Breast epithelium (tissue), 4 donors: Measurements from ENCODE around the gene SFT2D3. TPM values are rescaled to one million over a fixed set of nuclear protein-coding genes. Genes with fewer than 3 reads are reported as not detected.

Experiments used
- DNase-seq, 2 donors: peaks; one replicate each; pipeline ENCODE4 v3.0.0-alpha.2; 2019; ENCODE audit warnings: low spot score in 2 of 2
- H3K27ac ChIP-seq, 2 donors: fragments of 200-600 bp; sonication (generic) in 1 of 2; one replicate each; pipeline ENCODE4 v1.5.1; 2016 to 2019; ENCODE audit warnings: mild to moderate bottlenecking in 1 of 2
- H3K27me3 ChIP-seq, 2 donors: fragments of 200-600 bp; sonication (generic) in 1 of 2; one replicate each; pipeline versions ENCODE4 v1.5.1 to v1.6.0; 2017 to 2019; ENCODE audit warnings: control low read depth in 1 of 2, mild to moderate bottlenecking in 1 of 2
- H3K36me3 ChIP-seq: fragments of 200-600 bp; one replicate; pipeline ENCODE4 v1.5.1; 2019
- H3K4me1 ChIP-seq, 2 donors: fragments of 200-600 bp; sonication (generic); one replicate each; pipeline ENCODE4 v1.5.1; 2016 to 2019; ENCODE audit warnings: control low read depth in 1 of 2
- H3K4me3 ChIP-seq, 3 donors: fragments of 200-600 bp; sonication (generic); 1 replicate in 2 of 3; 2 replicates in 1 of 3; pipeline ENCODE4 v1.5.1; 2016 to 2019; ENCODE audit warnings: mild to moderate bottlenecking in 3 of 3, moderate library complexity in 2 of 3
- H3K9me3 ChIP-seq, 2 donors: fragments of 200-600 bp; sonication (generic) in 1 of 2; one replicate each; pipeline ENCODE4 v1.5.1; 2016 to 2019; ENCODE audit warnings: control low read depth in 1 of 2
- POLR2A ChIP-seq: fragments of 450-650 bp; IDR thresholded peaks from one replicate; pipeline ENCODE4 v1.6.1; 2016; ENCODE audit warnings: antibody characterized with exemption, mild to moderate bottlenecking, moderate library complexity
- POLR2AphosphoS5 ChIP-seq, 3 donors: sonication (generic); formaldehyde crosslinking; IDR thresholded peaks; one replicate each; pipeline ENCODE4 v1.6.1; 2017; ENCODE audit warnings: antibody characterized with exemption in 3 of 3
- intact Hi-C: fragments of 100-400 bp; cut with DNase I; formaldehyde crosslinking; loops from one replicate; pipeline ENCODE4 v1.15.1; 2023; ENCODE audit warnings: low total_unique reads
- total RNA-seq, 3 donors: library from RNA; depleted of rRNA; stranded (reverse); fragments of >200 nt; gene quantifications; one replicate each; pipeline ENCODE4 v1.1.0, GENCODE V29; 2016
- TF ChIP-seq, protein P1 (sequence below), 3 donors: fragments of 450-650 bp; IDR thresholded peaks; one replicate each; pipeline ENCODE4 v1.5.1; 2016 to 2017; ENCODE audit warnings: antibody characterized with exemption in 3 of 3, mild to moderate bottlenecking in 3 of 3, moderate library complexity in 3 of 3

SFT2D3 gene
- total RNA-seq, 3 donors from 2014 or later: 9.8 to 12.3 (median 10.9) TPM

DNA sequence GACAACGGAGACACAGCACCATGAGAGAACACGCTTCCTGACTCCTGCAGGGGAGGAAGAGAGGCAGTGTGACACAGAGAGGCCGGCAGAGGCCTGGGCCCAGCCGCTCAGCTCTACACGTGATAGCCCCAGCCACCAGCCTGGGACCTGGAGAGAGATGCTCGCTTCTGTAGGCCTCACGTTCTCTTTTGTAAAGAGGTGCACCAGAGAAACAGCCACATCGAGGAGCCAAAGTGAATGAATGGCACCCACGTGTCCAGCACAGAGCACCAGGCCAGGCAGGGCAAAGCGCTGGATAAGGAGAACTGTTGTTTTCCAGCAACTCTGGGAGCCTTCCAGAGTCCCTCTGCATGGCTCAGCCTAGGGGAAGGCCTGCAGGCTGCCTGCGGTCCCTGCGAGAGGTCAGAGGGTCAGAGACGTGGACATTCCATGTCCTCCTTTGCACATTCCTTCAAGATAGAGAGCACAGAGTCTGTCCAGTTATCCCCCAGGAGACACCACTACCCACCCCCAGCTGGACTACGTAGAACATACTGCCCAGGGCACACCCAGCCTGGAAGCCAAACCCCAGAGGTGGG is 40.1 kb upstream of the SFT2D3 start:
- Histone ChIP-seq H3K4me1 (peaks cover 0 to 6% of the 10 kb centered on the region in 2 donors), H3K36me3 (no peaks in the 10 kb centered on the region), H3K27ac (peak overlapping the region; percentile 1 to 55), H3K4me3 (no peak overlapping the region), H3K9me3 (no peaks in the 10 kb centered on the region), H3K27me3 (no peaks in the 10 kb centered on the region)
- intact Hi-C loops: no loop called here
- DNase-seq: peak in 1 of 2 donors; percentile 25
- no peak for TF ChIP-seq POLR2AphosphoS5 (IDR thresholded peaks at IDR 0.05)
- TF ChIP-seq, protein P1, sequence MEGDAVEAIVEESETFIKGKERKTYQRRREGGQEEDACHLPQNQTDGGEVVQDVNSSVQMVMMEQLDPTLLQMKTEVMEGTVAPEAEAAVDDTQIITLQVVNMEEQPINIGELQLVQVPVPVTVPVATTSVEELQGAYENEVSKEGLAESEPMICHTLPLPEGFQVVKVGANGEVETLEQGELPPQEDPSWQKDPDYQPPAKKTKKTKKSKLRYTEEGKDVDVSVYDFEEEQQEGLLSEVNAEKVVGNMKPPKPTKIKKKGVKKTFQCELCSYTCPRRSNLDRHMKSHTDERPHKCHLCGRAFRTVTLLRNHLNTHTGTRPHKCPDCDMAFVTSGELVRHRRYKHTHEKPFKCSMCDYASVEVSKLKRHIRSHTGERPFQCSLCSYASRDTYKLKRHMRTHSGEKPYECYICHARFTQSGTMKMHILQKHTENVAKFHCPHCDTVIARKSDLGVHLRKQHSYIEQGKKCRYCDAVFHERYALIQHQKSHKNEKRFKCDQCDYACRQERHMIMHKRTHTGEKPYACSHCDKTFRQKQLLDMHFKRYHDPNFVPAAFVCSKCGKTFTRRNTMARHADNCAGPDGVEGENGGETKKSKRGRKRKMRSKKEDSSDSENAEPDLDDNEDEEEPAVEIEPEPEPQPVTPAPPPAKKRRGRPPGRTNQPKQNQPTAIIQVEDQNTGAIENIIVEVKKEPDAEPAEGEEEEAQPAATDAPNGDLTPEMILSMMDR (IDR thresholded peaks at IDR 0.05): no peak

GRCh38 chr2:127661949-127662510 is 39.3 kb upstream of the SFT2D3 start:
- Histone ChIP-seq H3K27ac (peak overlapping the region; percentile 1 to 55), H3K9me3 (no peaks in the 10 kb centered on the region), H3K4me1 (peaks cover 0 to 6% of the 10 kb centered on the region in 2 donors), H3K4me3 (no peak overlapping the region), H3K36me3 (no peaks in the 10 kb centered on the region), H3K27me3 (no peaks in the 10 kb centered on the region)
- peak in 1 of 2 donors; percentile 37 for DNase-seq
- intact Hi-C loops: no loop called here
- TF ChIP-seq, protein P1 (IDR thresholded peaks at IDR 0.05): no peak
- TF ChIP-seq POLR2A (no peak), POLR2AphosphoS5 (IDR thresholded peaks at IDR 0.05) (no peak)

DNA sequence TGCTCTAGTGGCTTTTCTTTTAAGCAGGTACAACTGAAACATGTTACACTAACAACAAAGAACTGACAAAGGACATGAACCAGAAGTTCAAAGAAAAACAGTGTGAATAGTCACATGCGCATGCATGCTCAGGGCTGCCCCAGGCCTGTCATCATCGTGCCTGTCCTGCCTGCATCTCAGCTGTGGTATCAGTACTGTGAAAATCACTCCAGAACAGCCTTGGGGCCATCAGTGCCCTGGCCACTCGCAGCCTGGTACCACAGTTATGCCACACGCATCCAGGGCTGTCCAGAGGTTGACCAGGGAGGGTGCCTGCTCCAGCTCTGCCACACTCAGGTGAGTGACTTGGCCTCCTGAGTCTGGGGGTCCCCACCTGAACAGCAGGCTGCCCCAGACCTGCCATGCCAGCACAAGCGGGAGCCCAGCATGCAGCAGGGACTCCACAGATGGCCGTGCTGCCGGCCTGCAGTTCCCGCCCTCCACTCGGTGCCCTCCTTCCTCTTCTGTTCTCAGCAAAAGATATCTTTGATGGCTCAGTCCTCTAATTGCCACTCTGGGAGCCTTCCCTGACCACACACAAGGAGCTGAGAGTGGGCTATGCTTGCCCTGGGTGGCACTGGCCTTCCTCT is 38.2 kb upstream of the SFT2D3 start:
- TF ChIP-seq POLR2A (no peak), POLR2AphosphoS5 (IDR thresholded peaks at IDR 0.05) (no peak)
- TF ChIP-seq, protein P1 (IDR thresholded peaks at IDR 0.05): no peak
- H3K27me3 ChIP-seq: no peaks in the 10 kb centered on the region
- no peaks in the 10 kb centered on the region for H3K36me3 ChIP-seq
- intact Hi-C loops: no loop called here
- DNase-seq: peak in 1 of 2 donors; percentile 33
- H3K27ac ChIP-seq: peak overlapping the region in 1 of 2 donors; percentile 68
- H3K9me3 ChIP-seq: no peaks in the 10 kb centered on the region
- peaks cover 0 to 6% of the 10 kb centered on the region in 2 donors for H3K4me1 ChIP-seq
- peak overlapping the region in 1 of 3 donors; percentile 66 for H3K4me3 ChIP-seq

DNA sequence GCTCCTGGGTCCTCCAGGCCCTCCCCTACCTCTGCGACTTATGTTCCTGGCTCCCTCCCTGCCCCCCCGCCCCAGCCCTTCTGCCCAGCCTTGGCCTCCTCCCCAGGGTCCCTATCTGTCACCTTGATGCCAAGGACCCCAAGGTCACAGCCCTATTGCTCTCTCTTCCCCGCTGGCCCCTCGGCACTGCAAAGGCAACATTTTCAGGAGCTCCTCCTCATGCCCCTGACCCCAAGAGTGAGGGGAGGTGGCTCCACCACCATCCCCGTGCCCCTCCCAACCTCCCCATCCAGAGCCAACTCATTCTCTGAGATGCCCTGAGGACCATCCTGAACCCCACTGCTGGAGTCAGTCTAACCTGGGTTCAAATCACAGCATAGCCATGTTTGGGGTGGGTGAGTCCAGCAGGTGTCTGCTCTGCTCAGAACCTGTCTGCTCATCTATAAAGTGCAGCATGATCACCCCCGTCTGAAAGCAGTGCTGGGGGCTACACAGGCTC is 37.7 kb upstream of the SFT2D3 start:
- Histone ChIP-seq H3K36me3 (no peaks in the 10 kb centered on the region), H3K4me1 (peaks cover 0 to 6% of the 10 kb centered on the region in 2 donors), H3K27ac (peak overlapping the region in 1 of 2 donors; percentile 68), H3K27me3 (no peaks in the 10 kb centered on the region), H3K9me3 (no peaks in the 10 kb centered on the region), H3K4me3 (peak overlapping the region; percentile 31 to 66 (median 32))
- intact Hi-C loops: no loop called here
- DNase-seq: peak in 1 of 2 donors; percentile 45
- TF ChIP-seq, protein P1 (IDR thresholded peaks at IDR 0.05): no peak
- TF ChIP-seq POLR2AphosphoS5 (IDR thresholded peaks at IDR 0.05): no peak
- no peak for TF ChIP-seq POLR2A
